GM19452 (cell line): ENCODE results near the gene CTXND2.
"Not testable (repeated sequence)": the region's sequence is repeated elsewhere in the genome, so short reads cannot be mapped to it uniquely, and the experiment has no call there.

Experiments
- ATAC-seq: cut with Tn5 transposase; IDR thresholded peaks from one replicate; pipeline ENCODE4 v1.9.1; 2021; ENCODE audit not compliant: unreplicated experiment

CTXND2 gene

DNA sequence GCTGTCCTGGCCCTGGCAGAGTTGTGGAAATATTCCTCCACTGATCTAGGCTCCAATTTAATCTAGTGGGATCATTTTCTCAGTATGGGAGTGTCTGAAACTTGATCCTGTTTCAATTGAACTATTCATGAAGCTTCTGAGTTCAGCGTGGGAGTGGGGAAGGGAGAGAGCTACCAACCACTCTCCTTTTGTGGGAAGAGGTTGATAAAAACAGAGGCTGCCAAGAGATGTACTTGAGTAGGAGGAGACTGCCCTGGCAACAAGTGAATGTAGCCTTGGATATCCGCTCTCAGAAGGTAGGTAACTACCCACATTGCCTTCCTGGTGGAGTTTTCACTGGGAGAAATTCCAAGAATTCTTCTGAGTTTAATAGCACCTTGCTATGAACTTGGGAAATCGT, at the start of gene CTXND2:
TSS of gene CTXND2 (plus strand) at position 119 of the 400 bp plus-strand sequence. CDS start 25,179 bp downstream, outside the sequence.
- no peak for ATAC-seq

DNA sequence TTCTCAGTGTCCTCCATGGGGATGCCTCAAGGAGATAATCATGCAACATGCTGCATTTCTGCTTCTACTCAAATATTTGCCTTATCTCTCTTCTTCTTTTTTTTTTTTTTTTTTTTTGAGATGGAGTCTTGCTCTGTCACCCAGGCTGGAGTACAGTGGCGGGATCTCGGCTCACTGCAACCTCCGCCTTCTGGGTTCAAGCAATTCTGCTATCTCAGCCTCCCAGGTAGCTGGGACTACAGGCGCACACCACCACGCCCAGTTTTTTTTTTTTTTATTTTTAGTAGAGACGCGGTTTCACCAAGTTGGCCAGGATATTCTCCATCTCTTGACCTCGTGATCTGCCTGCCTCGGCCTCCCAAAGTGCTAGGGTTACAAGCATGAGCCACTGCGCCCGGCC, 46.1 kb upstream of the CTXND2 start:
- not testable (repeated sequence) for ATAC-seq

DNA sequence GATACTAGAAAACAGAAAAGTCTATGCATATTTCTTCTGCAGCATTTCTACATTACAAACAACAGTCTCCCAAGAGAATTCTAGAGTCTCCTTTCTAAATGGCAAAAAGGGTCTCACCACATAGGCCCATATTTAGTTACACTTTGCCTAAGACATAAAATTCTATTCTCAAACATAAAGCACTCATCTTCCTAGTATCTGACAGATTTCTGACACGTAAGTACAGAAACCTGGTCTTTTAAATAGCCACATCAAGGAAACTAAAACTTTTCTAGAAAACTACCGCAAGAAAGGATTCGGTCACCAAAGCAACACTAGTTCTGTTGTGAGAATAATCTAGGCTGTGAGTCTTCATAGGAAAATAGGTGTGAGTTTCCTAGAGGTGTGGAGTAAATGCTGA, 45.3 kb upstream of the CTXND2 start:
- no peak for ATAC-seq

DNA sequence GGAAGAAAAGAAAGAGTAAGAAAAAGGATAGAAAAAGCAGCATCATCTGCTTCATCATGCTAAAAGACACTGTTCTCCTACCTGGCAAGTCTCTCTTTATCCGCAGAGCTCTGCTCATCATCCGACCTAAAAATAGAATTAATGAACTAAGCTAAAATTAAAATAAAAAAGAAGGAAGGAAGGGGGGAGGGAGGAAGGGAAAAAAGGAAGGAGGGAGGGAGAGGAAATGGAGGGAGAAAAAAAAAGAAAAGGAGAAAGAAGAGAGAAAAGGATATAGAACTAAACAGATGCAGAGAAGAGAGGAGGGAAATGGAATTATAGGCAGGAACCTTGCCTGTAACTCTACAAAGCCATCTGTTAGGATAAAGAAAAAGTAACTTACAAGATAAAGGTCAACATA, 44.6 kb upstream of the CTXND2 start:
- no peak for ATAC-seq

DNA sequence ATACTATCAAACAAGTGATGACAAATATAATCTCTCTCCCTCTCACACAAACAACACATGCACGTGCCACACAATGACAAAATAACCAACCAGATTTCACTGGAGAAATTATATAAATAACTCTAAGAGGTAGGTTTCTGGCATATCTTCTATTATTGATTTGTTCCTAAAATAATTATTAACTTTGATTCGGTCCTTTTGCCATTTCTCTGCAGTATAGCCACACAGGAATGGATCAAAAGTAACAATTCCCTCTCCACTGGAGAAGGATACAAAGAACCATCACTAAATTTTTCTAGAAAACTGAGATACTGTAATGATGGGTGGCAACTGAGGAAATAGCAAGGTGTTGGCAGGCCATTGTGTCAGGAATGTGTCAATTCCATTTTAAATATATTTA, 44.0 kb upstream of the CTXND2 start:
- no peak for ATAC-seq

DNA sequence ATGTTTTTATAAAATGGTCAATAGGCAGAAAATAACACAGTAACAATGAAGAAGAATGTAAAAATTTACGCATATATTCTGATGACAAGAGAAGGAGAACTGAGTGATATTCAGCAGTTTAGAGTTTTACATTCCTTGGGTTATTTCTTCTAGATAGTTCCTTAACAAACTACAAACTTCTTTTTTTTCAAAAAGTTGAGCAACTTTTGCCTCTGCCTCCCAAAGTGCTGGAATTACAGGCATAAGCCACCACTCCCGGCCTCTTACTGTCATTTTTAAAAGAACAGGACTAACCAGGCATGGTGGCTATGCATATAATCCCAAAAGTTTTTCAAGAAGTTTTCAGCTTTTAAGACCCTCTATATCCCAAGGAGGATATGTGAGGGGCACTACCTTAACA, 43.5 kb upstream of the CTXND2 start:
- no peak for ATAC-seq

DNA sequence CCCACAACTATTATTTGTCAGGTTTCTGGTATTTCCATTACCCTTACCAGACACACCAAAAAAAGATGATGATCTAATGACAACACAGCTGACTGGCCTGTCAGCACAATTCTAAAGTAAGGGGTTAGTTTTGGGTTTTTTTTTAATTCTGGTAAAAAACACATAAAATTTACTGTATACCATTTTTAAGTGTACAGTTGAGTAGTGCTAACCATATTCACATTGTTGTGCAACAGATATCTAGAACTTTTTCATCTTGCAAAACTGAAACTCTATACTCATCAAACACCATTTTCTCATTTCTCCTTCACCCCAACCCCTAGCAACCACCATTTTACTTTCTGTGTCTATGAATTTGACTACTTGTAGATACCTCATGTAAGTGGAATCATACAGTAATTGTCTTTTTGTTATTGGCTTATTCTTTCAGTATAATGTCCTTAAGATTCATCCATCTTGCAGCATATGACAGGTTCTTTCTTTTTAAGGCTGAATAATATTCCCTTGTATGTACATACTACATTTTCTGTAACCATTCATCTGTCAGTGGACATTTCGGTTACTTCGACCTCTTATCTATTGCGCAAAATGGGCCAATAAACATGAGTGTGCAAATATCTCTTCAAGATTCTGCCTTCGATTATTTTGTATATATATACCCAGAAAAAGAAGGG, 40.3 kb upstream of the CTXND2 start:
- no peak for ATAC-seq

DNA sequence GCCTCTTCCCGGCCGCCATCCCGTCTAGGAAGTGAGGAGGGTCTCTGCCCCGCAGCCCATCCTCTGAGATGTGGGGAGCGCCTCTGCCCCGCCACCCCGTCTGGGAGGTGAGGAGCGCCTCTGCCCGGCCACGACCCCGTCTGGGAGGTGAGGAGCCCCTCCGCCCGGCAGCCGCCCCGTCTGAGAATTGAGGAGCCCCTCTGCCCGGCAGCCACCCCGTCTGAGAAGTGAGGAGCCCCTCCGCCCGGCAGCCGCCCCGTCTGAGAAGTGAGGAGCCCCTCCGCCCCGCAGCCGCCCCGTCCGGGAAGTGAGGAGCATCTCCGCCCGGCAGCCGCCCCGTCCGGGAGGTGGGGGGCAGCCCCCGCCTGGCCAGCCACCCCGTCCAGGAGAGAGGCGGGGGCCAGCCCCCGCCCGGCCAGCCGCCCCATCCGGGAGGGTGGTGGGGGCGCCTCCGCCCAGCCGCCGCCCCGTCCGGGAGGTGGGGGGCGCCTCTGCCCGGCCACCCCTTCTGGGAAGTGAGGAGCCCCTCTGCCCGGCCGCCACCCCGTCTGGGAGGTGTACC, 36.1 kb upstream of the CTXND2 start:
- not testable (repeated sequence) for ATAC-seq

DNA sequence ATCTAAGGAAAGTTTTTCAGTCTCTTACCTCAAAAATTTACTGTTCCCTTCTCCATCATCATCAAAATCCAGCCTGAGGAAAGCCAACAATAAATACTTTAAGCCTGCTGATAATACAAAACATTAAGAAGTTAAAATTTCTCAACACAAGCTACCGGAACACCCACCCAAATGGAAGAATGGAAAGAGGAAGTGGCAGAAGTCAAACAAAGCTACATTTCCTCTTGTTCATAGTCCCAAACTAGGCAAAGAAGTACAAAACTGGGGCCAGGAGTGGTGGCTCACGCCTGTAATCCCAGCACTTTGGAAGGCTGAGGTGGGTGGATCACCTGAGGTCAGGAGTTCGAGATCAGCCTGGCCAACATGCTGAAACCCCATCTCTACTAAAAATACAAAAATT, 34.2 kb upstream of the CTXND2 start:
- ATAC-seq: not testable (repeated sequence)

DNA sequence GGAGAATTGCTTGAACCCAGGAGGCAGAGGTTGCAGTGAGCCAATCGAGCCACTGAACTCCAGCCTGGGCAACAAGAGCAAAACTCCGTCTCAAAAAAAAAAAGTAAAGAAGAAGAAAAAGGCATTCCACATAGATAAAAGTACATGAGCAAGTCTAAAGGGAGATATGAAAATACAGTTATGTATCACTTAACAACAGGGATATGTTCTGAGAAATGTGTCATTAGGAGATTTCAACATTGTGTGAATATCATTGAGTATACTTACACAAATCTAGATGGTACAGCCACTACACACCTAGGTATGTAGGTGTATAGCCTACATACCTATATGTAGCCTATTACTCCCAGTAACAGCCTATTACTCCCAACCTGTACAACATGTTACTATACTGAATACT, 23.2 kb upstream of the CTXND2 start:
- no peak for ATAC-seq

DNA sequence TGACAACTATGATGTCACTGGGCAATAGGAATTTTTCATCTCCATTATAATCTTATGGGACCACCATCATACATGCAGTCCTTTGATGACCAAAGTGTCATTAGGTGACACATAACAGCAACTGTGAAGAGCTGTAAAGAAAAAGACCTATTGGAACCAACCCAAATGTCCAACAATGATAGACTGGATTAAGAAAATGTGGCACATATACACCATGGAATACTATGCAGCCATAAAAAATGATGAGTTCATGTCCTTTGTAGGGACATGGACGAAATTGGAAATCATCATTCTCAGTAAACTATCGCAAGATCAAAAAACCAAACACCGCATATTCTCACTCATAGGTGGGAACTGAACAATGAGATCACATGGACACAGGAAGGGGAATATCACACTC, 22.7 kb upstream of the CTXND2 start:
- not testable (repeated sequence) for ATAC-seq

DNA sequence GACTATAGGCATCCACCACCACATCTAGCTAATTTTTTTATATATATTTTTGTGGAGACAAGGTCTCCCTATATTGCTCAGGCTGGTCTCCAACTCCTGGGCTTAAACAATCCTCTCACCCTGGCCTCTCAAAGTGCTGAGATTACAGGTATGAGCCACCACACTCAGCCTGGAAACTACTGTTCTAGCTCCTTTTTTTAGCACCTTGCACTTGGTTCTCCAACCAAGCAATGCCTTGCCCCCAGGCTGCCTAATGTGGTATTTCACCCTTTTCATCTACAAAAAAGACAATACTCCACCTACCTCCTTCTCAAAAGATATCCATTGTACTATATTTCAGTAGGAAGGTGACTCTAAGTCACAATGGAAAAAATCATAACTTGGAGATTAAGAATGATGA, 17.3 kb upstream of the CTXND2 start:
- no peak for ATAC-seq

DNA sequence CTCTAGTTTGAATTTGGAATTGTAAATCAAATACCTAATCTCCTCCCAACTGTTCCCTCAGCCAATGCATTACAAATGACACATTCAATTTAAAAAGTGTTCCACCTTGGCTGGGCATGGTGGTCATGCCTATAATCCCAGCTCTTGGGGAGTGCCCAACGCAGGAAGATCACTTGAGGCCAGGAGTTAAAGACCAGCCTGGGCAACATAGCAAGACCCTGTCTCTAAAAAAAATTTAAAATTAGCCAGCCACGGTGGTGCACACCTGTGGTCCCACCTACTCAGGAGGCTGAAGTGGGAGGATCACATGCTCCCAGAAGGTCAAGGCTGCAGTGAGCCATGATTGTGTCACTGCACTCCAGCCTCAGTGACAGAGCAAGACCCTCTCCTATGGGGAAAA, 14.4 kb upstream of the CTXND2 start:
- ATAC-seq: no peak

DNA sequence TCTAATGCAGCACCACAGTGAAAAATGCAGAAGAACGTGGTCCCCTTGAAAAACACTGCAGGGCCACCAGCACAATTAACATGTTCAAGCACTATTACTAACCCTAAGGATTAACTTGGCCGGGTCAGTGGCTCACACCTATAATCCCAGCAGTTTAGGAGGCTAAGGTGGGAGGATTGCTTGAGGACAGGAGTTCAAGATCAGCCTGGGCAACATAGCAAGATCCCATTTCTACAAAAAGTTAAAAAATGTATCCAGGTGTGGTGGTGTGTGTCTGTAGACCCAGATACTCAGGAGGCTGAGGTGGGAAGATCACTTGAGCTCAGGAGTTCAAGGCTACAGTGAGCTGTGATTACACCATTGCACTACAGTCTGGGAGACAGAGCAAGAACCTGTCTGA, 13.4 kb upstream of the CTXND2 start:
- no peak for ATAC-seq

DNA sequence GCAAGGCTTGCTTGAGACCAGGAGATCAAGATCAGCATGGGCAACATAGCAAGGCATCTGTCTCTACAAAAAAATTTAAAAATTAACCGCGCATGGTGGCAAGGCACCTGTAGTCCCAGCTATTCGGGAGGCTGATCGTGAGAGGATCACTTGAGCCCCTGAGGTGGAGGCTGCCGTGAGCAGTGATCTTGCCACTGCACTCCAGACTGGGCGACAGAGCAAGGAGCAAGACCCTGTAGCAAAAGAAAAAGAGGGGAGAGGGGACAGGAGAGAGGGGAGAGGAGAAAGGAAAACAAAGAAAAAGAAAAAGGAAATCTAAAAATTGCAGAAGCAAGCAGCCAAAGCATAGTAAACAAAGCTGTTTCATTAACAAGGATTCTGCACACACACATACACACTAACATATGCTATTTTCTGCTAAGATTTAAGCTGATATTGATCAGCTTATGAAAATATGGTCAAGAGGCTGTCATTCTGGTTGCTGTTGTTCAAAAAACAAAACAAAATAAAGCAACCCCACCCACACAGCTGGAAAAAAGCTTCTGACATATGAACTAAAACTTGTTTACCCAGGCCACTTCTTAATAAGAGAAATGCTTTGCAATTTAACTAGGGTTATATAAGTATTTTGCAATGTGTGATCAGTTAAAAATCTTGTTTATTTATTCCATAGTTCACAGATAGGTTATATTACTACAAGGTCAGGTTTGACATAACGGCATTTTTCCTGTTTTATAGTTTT, 12.3 kb upstream of the CTXND2 start:
- ATAC-seq: no peak

DNA sequence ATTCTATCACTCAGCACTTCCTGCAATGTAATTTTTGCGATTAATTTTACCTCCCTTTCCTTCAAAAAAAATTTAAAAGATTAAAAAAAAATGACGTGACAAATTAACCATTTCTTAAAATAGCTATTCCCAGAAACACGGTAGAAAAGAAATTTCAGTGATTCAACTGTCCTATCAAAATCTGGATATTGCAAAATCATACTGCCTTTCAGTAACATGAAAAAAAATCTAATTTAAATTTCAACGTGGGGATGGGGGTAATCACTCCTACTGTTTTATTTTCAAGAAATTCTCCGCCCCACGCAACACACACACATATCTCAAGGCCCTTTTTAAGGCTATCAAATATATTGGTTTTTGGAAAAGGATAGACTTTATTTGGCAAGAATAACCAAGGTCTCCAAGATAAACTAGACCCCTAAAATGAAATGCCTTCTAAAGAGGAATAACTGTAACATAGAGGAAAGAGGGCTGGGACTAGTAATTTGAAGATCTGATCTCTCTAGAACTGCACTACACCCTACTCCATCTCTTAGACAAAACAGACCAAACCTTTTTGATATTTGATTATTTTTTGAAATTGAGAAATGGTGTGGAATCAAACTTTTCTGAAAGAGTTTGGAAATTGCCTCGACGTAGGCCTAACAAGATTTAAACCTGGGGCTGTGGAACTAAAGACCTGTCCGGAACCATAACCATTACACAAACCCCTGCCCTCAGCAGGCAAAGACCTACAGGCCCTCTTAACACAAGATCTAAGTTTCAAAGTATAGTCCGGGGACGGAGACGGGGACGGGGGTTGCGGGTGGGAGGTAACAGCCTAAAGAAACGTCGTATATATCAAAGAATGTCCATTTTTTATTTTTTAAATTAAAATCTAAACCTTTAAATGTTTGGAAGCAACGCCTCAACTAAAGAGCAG, 11.5 kb upstream of the CTXND2 start:
- ATAC-seq: no peak

DNA sequence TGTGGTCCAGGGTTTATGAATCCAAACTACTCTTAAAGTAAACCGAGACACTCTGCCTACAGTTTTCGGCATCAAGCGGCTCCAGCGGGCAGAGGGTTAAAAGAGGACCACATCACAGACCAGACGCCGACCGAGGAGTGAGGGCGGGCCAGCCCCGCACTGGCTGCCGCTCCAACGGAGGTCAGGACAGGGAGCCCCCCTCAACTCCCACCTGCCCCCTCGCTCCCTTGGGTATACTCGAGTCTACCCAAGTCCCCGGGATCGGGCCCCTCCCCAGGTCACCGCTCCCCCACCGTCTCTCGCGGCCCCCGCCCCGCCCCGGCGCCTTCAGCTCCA, 10.8 kb upstream of the CTXND2 start:
- peak; percentile 3 for ATAC-seq

DNA sequence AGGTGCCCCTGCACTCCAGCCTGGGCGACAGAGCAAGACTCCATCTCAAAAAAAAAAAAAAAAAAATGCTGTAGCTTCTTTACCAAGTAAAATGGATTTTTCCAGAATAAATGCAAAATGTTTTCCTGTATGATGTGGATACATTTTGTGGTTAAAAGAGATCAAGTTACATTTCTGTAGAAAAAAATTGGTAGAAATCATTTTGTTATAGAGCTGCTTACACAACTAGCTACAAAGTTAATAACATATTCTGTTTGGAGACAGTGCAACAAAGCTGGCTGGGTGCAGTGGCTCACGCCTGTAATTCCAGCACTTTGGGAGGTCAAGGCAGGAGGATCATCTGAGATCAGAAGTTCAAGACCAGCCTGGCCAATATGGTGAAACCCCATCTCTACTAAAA, 8.0 kb upstream of the CTXND2 start:
- not testable (repeated sequence) for ATAC-seq

DNA sequence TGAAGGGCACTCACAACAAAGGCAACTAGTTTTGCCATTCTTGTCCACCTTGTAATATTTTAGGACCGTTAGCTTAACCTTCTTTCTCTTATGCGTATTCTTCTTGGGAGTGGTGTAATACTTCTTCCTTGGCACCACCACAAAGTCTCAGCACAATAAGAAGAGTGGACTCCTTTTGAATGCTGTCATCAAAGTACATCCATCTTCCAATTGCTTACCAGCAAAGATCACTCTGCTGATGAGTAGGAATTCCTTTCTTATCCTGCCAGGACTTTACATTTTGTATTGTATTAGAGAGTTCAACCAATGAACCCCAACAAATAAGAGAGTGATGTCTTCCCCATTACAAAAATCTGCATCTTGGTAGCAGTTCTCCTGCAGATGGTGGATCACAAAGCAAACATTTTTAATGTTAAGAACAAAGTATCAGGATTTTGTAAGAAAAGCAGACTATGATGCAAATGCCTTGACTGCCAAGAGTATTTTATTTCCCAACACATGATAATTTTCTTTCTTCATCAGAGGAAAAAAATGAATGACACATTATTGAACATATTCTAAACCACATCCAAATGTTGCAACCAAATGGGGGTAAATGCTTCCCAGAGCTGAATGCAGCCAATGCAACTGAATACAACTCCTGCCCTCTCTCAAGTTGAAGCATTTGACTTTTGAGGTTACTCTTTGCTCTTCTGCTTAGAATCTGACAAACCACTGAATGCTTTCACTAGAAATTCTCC, 5.4 kb upstream of the CTXND2 start:
- no peak for ATAC-seq

DNA sequence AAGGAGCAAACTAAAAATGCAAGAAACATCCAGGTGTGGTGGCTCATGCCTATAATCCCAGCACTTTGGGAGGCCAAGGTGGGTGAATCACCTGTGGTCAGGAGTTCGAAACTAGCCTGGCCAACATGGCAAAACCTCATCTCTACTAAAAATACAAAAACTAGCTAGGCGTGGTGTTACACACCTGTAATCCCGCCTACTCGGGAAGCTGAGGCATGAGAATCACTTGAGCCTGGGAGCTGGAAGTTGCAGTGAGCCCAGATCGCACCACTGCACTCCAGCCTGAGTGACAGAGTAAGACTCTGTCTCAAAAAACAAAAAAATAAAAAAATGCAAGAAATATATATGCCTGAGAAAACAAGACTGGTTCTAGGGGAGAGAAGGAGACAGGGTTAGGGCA, 3.8 kb upstream of the CTXND2 start:
- not testable (repeated sequence) for ATAC-seq

DNA sequence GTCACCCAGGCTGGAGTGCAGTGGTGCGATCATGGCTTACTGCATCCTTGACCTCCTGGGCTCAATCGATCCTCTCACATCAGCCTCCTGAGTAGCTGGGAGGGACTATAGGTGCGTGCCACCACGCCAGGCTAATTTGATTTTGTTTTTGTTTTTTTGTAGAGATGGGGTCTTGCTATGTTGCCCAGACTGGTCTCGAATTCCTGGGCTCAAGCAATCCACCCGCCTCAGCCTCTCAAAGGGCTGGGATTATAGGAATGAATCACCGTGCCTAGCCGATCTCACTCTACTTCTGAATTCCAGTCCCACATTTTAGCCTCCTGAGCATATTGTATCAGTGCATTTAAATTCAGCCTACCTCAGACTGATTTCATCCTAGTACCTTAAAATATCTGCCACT, 1.8 kb downstream of the CTXND2 start:
- no peak for ATAC-seq
